ENCODE data around the gene C16orf86.

C16orf86 gene

DNA sequence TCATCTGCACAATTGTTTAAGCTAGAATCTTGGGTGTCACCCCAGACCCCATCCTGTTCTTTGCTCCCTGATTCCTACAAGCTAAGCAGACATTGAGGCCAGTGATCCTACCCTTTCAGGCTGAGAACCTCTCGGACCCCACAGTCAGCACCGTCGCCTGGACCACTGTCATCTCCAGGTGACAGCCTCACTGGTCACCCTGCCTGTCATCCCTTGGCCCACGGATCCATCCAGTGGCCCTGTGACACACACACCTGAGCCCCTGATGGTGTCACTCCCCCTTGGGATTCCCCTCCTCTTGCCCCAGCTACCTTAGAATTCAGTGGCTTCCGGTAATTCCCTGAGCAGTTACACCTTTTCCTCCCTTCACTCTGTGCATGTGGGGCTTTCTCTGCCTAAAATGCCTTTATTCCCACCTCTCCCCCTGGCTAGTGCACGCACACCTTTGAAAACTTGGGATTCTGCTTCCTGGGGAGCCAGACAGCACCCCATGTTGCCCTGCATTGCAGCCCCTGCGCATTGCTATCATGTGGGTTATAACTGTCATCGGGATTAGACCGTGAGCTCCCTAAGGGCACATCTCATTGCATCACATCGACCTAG, 3.0 kb downstream of the C16orf86 start:
- no peak for DNase-seq (ENCODE audit: low spot score)
- no peak overlapping the region for H3K4ac ChIP-seq (ENCODE audit: low read length)
- no peak overlapping the region for H4K91ac ChIP-seq (ENCODE audit: low read depth, low read length, poor library complexity)
- no peaks in the 10 kb centered on the region for H3K9me3 ChIP-seq (replicated peaks in 1 of 2; ENCODE audit: control insufficient read depth in 2 of 2, insufficient read depth in 1 of 2, low read depth in 1 of 2, low read length in 2 of 2)
- no peak overlapping the region for H2AK5ac ChIP-seq (ENCODE audit: low read depth, low read length)
- no peak overlapping the region for H2BK120ac ChIP-seq (ENCODE audit: low read depth, low read length)
- H3K4me1 ChIP-seq (ENCODE audit: control insufficient read depth in 2 of 2, insufficient read depth in 1 of 2, low read depth in 1 of 2, low read length in 2 of 2) = peaks cover 9 to 19% of the 10 kb centered on the region in 2 donors
- no peaks in the 10 kb centered on the region for H3K79me1 ChIP-seq (ENCODE audit: low read depth, low read length)
- H3K9ac ChIP-seq (ENCODE audit: low read depth, low read length, poor library complexity) = no peak overlapping the region
- H2AFZ ChIP-seq (ENCODE audit: low read length) = no peak overlapping the region
- H3K23ac ChIP-seq (ENCODE audit: low read depth, low read length, poor library complexity) = no peak overlapping the region
- no peak overlapping the region for H3K27ac ChIP-seq (replicated peaks; ENCODE audit: low read length)
- no peak overlapping the region for H2BK12ac ChIP-seq (ENCODE audit: low read length)
- peaks cover 2 to 7% of the 10 kb centered on the region in 2 donors for H3K36me3 ChIP-seq (replicated peaks in 1 of 2; ENCODE audit: control insufficient read depth in 2 of 2, insufficient read depth in 2 of 2, low read length in 2 of 2)
- no peak overlapping the region for H2BK5ac ChIP-seq (ENCODE audit: low read length)
- H2BK15ac ChIP-seq (ENCODE audit: low read length) = no peak overlapping the region
- H3K4me2 ChIP-seq (ENCODE audit: insufficient read depth, low read length, poor library complexity, severe bottlenecking) = no peak overlapping the region
- no peak overlapping the region for H4K8ac ChIP-seq (ENCODE audit: low read depth, low read length)
- WGBS, 2 donors (ENCODE audit: extremely low coverage in 2 of 2, insufficient read length in 2 of 2, insufficient replicate concordance in 1 of 2) = no CpG with 5 or more reads among the region's 10 CpGs
- no peak overlapping the region for H3K18ac ChIP-seq (ENCODE audit: low read length)
- no peaks in the 10 kb centered on the region for H3K27me3 ChIP-seq (ENCODE audit: control insufficient read depth in 3 of 3, insufficient read depth in 3 of 3, low read depth in 1 of 3, low read length in 3 of 3)
- no peak overlapping the region for H3K4me3 ChIP-seq (ENCODE audit: low read length in 2 of 2)
- no peak overlapping the region for H3K14ac ChIP-seq (ENCODE audit: low read length)

DNA sequence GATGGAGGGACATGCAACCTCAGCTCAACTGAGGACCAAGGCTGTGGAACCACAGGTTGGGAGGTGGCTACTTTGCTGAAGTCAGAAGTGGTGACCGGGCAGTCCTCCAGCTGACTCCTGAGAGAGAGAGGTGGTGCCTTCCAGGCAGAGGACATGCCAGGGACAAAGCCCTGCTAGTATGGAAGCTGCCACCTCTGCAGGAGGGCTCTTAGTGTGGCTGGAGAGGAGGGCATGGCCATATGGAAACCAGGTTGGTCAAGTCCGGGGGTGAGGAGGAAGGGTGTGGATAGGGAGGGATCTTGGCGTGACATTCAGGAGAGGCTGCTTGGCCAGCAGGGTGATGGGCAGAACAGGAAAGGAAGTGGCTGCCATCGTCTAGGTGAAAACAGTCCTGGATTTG, 5.7 kb downstream of the C16orf86 start:
- H3K4me3 ChIP-seq (ENCODE audit: low read length in 2 of 2) = no peak overlapping the region
- H3K18ac ChIP-seq (ENCODE audit: low read length) = no peak overlapping the region
- no peak overlapping the region for H2AK5ac ChIP-seq (ENCODE audit: low read depth, low read length)
- DNase-seq (ENCODE audit: low spot score) = no peak
- no peak overlapping the region for H4K91ac ChIP-seq (ENCODE audit: low read depth, low read length, poor library complexity)
- peak overlapping the region; percentile 16 for H3K23ac ChIP-seq (ENCODE audit: low read depth, low read length, poor library complexity)
- WGBS, 2 donors (ENCODE audit: extremely low coverage in 2 of 2, insufficient read length in 2 of 2, insufficient replicate concordance in 1 of 2) = no CpG with 5 or more reads among the region's 4 CpGs
- H2BK120ac ChIP-seq (ENCODE audit: low read depth, low read length) = no peak overlapping the region
- no peak overlapping the region for H2AFZ ChIP-seq (ENCODE audit: low read length)
- H3K36me3 ChIP-seq (replicated peaks in 1 of 2; ENCODE audit: control insufficient read depth in 2 of 2, insufficient read depth in 2 of 2, low read length in 2 of 2) = peaks cover 12 to 14% of the 10 kb centered on the region in 2 donors
- H2BK12ac ChIP-seq (ENCODE audit: low read length) = no peak overlapping the region
- no peaks in the 10 kb centered on the region for H3K27me3 ChIP-seq (ENCODE audit: control insufficient read depth in 3 of 3, insufficient read depth in 3 of 3, low read depth in 1 of 3, low read length in 3 of 3)
- H3K27ac ChIP-seq (replicated peaks; ENCODE audit: low read length) = no peak overlapping the region
- H4K8ac ChIP-seq (ENCODE audit: low read depth, low read length) = no peak overlapping the region
- peaks cover 5 to 8% of the 10 kb centered on the region in 2 donors for H3K4me1 ChIP-seq (ENCODE audit: control insufficient read depth in 2 of 2, insufficient read depth in 1 of 2, low read depth in 1 of 2, low read length in 2 of 2)
- no peaks in the 10 kb centered on the region for H3K79me1 ChIP-seq (ENCODE audit: low read depth, low read length)
- no peak overlapping the region for H3K9ac ChIP-seq (ENCODE audit: low read depth, low read length, poor library complexity)
- H2BK15ac ChIP-seq (ENCODE audit: low read length) = no peak overlapping the region
- H3K14ac ChIP-seq (ENCODE audit: low read length) = no peak overlapping the region
- H3K4me2 ChIP-seq (ENCODE audit: insufficient read depth, low read length, poor library complexity, severe bottlenecking) = no peak overlapping the region
- no peaks in the 10 kb centered on the region for H3K9me3 ChIP-seq (replicated peaks in 1 of 2; ENCODE audit: control insufficient read depth in 2 of 2, insufficient read depth in 1 of 2, low read depth in 1 of 2, low read length in 2 of 2)
- H3K4ac ChIP-seq (ENCODE audit: low read length) = no peak overlapping the region
- H2BK5ac ChIP-seq (ENCODE audit: low read length) = no peak overlapping the region

DNA sequence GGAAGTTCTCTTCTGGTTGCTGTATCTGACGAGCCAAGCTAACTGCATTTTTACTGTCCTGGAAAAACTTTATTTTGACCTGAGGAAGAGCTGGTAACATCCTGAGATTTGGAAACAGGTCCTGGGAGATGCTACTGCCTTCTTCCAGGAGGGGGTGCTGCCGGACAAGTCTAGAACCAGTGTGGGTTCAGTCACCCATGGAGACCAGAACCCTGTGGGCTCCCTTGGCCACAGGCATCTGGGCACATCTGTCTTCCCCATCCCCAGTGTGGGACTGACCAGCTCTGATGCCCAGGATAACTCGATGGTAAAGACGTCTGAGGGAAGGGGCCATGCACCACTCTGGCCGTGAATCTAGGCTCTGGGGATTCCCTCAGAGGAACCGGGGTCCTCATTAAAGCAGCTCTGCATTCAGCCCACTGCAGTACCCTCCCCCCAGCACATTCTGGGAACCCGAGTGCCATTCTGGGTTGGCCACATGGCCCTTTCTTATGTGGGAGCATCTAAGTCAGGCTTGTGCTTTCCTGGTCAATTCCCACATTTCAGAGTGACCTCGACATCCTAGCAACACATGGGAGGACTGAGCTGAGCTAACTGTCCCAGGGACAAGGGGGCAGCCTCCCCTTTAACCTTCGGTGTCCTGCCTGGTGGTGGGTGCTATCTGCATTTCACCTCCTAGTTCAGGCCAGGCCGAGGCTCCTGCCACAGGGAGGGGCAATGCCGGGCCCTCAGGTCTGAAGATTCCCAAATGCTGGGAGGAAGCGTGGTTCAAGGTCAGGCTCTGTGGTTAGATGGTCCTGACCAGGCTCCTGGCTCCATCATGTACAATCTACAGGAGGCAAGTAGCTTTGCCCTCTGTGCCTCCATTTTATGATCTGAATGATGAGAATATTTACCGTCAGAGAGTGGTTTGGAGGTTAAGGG, 6.4 kb downstream of the C16orf86 start:
- Histone ChIP-seq H3K4me3 (ENCODE audit: low read length in 2 of 2) (no peak overlapping the region), H2BK15ac (ENCODE audit: low read length) (no peak overlapping the region), H3K79me1 (ENCODE audit: low read depth, low read length) (no peaks in the 10 kb centered on the region), H3K18ac (ENCODE audit: low read length) (no peak overlapping the region), H2BK12ac (ENCODE audit: low read length) (no peak overlapping the region), H3K23ac (ENCODE audit: low read depth, low read length, poor library complexity) (no peak overlapping the region), H2AK5ac (ENCODE audit: low read depth, low read length) (no peak overlapping the region), H3K4ac (ENCODE audit: low read length) (no peak overlapping the region), H3K4me1 (ENCODE audit: control insufficient read depth in 2 of 2, insufficient read depth in 1 of 2, low read depth in 1 of 2, low read length in 2 of 2) (peaks cover 0 to 1% of the 10 kb centered on the region in 2 donors), H2BK120ac (ENCODE audit: low read depth, low read length) (no peak overlapping the region), H3K27ac (replicated peaks; ENCODE audit: low read length) (no peak overlapping the region), H4K91ac (ENCODE audit: low read depth, low read length, poor library complexity) (no peak overlapping the region), H3K4me2 (ENCODE audit: insufficient read depth, low read length, poor library complexity, severe bottlenecking) (no peak overlapping the region), H3K9me3 (replicated peaks in 1 of 2; ENCODE audit: control insufficient read depth in 2 of 2, insufficient read depth in 1 of 2, low read depth in 1 of 2, low read length in 2 of 2) (no peaks in the 10 kb centered on the region), H3K27me3 (ENCODE audit: control insufficient read depth in 3 of 3, insufficient read depth in 3 of 3, low read depth in 1 of 3, low read length in 3 of 3) (no peaks in the 10 kb centered on the region), H2AFZ (ENCODE audit: low read length) (no peak overlapping the region), H3K14ac (ENCODE audit: low read length) (no peak overlapping the region), H2BK5ac (ENCODE audit: low read length) (no peak overlapping the region), H3K9ac (ENCODE audit: low read depth, low read length, poor library complexity) (peak overlapping the region; percentile 13), H3K36me3 (replicated peaks in 1 of 2; ENCODE audit: control insufficient read depth in 2 of 2, insufficient read depth in 2 of 2, low read length in 2 of 2) (peaks cover 15 to 19% of the 10 kb centered on the region in 2 donors), H4K8ac (ENCODE audit: low read depth, low read length) (no peak overlapping the region)
- DNase-seq (ENCODE audit: low spot score) = no peak
- no CpG with 5 or more reads among the region's 13 CpGs for WGBS, 2 donors (ENCODE audit: extremely low coverage in 2 of 2, insufficient read length in 2 of 2, insufficient replicate concordance in 1 of 2)
